GM19467 (cell line): Measurements from ENCODE around the gene MCUR1.
"Not testable (repeated sequence)": the region's sequence is repeated elsewhere in the genome, so short reads cannot be mapped to it uniquely, and the experiment has no call there.

Source experiments
- ATAC-seq: cut with Tn5 transposase; IDR thresholded peaks from one replicate; pipeline ENCODE4 v1.9.1; 2021; ENCODE audit warnings: mild to moderate bottlenecking, moderate library complexity; ENCODE audit not compliant: unreplicated experiment

MCUR1 gene

GRCh38 chr6:13829419-13829818 lies 15.1 kb upstream of the MCUR1 start:
- not testable (repeated sequence) for ATAC-seq

DNA sequence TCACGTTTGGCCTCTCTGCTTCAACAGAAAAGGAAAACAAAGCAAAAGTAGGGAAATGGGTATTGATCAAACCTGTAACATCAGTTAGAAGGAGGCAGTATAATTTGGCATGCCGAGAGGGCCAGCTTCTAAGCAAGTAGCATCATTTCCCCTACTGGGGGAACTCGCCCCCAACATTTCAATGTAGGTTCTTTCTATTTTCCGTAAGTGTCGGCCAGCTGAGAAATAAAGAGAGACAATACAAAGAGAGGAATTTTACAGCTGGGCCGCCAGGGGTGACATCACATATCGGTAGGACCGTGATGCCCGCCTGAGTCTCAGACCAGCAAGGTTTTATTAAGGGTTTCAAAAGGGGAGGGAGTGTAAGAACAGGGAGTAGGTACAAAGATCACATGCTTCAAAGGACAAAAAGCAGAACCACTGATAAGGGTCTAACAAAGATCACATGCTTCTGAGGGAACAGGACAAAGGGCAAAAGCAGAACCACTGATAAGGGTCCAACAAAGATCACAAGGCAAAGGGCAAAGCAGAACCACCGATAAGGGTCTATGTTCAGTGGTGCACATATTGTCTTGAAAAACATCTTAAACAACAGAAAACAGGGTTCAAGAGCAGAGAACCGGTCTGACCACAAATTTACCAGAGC lies 14.4 kb upstream of the MCUR1 start:
- ATAC-seq, result not testable (repeated sequence)

DNA sequence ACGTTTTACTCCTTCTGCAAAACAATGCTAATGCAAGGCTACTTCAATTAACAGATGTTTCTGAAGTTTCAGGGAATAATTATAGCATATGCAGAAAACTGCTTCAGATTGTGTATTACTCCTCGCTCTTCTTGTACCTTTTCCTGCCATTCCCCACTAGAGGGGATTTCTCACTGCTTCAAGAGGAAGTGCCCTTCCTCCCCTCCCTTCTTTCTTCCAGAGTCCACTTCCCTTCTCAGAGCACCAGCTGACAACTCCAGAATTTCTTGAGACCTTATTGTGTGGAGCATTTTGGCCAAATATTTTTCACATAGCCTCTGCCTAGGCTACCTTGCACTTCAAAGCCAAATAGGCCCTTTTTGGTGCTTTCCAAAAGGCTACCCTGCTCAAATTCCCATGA lies 12.7 kb upstream of the MCUR1 start:
- no peak for ATAC-seq

DNA sequence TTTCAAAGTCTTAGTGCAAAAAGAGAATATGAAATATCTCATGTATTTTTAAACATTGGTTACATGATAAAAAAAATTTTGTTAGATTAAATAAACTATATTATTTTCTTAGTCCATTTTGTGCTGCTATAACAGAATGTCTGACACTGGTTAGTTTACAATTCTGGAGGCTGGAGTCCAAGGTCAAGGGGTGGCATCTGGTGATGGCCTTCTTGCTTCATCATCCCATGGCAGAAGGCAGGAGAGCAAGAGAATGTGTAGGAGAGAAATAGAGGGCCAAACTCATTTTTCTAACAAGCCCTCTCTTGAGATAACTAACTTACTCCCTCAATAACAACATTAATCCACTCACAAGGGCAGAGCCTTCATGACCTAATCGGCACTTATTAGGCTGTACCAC lies 11.5 kb upstream of the MCUR1 start:
- no peak for ATAC-seq

DNA sequence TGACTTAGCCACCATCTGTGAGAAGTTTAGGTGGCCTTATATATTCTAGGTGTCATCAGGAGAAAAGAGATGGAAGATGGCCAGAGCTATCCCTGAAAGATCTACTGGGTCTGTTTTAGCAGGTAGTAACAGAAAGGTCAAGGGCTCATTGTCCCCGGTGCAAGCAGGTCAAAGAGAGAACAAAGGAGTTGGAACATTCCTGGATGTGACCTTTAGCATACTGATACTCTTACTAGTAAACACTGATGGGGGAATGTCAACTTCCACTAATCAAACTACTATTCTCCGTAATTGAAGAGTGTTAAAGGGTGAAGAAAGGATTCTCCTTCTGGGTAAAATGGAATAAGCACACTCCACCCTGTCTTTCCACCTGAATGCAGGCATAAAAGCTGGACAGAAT lies 4.0 kb upstream of the MCUR1 start:
- ATAC-seq, result no peak

- ATAC-seq, result no peak
Measured at GRCh38 chr6:13814938-13815575, 700 bp upstream of the MCUR1 start.

DNA sequence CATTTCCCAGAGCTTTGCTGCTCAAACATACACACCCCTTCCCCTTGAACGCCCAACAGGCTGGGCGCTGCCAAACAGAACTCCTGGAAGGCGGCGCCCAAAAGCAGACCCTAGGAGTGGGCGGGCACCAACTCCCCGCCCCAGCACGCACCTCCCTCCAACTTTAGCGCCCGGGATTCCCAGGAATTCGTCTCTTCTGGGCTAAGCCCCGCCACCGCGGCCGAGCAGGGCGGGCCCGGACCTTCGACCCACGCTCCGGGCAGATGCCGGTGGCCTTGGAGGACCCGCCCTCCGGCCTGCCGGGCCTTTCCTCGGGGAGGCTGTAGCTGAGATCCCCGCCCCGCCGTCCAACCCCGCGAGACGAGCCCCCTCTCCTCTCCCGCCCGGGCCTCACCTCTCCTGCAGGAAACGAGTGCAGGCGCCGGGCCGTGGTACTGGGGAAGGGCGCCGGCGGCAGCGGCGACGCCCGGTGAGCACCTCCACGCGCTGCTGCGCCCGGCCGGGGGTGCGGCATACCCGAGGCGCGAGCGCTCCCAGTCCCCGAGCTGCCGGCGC lies 659 bp downstream of the MCUR1 start:
- ATAC-seq, result peak; percentile 33

GRCh38 chr6:13813026-13813425 lies 1.3 kb downstream of the MCUR1 start:
- ATAC-seq, result no peak

- no peak for ATAC-seq
Measured at GRCh38 chr6:13812359-13812642, 2.1 kb downstream of the MCUR1 start.

DNA sequence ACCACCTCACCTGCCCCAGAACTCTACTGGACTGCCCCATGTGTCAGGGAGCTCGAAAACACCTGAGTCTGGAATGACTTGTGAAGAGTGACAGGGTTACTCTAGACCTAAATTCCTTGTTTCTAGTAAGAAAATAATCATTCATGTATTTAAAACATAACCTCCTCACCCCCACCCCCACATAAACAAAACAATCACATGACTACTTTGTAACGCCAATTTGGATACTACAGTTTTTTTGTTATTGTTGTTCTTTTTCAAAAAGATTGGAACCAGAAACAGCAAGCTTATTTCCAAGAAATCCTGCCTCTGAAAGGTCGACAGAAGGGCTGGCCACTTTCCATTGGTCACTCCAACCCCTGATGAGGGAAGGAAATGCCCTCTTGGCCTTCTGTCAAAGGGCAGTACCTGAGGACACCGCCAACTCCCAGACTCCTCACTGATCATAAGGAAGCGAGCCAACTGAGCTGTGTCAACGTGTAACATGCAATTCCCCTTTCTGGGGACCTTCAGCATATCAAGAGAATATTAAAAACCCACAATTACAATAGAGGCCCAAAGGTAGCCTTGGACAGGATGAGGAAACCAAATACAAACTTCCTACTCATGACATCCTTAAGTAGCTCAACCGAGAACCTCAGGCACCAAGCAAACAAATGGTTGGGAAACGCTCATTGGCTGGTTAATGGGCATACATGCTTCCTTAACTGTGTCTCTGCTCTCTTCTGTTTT lies 2.6 kb downstream of the MCUR1 start:
- ATAC-seq, result no peak

GRCh38 chr6:13810688-13811446 lies 3.5 kb downstream of the MCUR1 start:
- ATAC-seq, result no peak

DNA sequence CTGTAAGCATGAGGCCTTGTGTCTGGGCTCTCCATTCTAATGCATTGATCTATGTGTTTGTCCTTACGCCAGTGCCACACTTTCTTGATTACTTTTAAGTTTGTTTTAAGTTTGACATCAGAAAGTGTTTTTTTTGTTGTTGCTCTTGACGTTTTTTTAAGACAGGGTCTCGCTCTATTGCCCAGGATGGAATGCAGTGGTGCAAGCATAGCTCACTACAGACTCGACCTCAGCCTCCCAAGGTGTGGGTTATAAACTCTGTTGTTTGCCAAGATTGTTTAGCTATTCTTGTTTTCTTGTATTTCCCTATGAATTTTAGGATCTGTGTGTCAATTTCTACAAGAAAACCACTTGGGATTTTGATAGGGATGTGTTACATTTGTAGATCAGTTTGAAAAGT lies 5.6 kb downstream of the MCUR1 start:
- no peak for ATAC-seq

GRCh38 chr6:13807696-13808095 lies 6.7 kb downstream of the MCUR1 start:
- ATAC-seq, result no peak

- no peak for ATAC-seq
Measured at GRCh38 chr6:13803581-13803980, 10.8 kb downstream of the MCUR1 start.

GRCh38 chr6:13800615-13801014 lies 13.7 kb downstream of the MCUR1 start:
- ATAC-seq, result no peak

DNA sequence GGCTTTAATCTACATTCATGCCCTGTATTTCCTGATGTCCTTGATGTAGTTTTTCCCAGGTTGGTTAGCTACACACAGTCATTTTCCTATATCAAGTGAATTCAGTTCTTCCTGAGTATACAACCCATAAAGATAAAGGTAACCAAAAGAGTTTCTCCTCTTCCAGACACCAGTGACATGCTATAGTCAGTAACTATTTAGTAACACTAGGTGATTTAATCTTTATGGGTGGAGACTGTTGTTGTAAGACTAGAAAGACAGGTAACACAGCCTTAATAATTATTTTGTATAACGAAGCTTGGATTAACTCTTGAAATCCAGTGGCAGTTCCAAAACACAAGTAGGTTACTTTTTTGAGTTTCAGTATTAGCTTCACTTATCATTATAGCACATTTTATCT lies 17.6 kb downstream of the MCUR1 start:
- no peak for ATAC-seq

DNA sequence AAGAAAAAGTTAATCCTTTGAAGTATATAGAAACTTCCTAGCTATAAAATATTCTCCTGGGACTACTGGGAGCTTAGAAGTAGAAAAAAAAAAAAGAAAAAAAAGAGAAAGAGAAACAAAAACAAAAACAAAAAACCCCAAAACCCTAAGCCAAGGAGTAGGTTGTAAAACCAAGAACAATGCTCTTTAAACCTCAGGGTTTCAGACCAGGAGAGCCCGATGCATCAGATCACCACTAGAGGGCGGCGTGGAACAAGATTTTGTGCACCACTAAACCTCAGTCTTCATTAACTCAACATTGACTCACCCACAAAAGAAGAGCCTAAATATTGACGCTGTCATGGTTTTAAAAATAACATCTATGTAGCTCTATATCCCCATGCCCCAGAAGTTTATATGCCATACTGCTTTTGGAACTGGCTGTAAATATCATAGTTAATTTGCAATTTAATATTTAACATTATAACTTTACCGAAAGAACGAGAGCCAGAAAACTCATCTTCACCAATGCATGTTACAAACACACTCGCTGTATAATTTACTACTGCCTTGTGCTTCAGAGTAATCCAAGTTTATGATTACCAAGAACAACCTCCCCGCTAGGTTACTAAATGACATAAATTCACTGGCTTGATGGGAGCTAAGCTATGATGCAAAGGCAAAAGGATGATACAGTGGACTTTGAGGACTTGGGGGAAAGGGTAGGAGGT lies 19.2 kb downstream of the MCUR1 start:
- ATAC-seq, result peak; percentile 71

GRCh38 chr6:13794184-13794583 lies 20.2 kb downstream of the MCUR1 start:
- ATAC-seq, result no peak

DNA sequence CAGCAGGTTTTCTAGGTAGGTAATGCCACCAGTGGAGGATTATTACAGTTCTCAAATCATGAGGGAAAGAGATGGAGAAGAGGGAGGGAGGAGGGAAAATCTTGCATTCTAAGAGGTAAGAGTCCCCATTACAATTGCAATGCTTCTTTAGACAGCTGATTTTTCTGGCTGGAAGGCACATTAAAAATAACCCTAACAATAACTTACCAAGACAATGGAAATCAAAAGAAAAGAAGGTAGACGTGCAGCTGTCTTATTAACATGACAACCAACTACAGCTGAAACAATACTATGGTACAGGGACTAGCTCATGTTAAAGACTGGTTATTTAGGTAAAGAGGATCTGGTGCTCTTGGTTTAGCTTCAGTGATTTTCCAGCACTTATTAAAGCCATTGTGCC lies 24.6 kb downstream of the MCUR1 start:
- no peak for ATAC-seq

- no peak for ATAC-seq
Measured at GRCh38 chr6:13788820-13789219, 25.5 kb downstream of the MCUR1 start.

DNA sequence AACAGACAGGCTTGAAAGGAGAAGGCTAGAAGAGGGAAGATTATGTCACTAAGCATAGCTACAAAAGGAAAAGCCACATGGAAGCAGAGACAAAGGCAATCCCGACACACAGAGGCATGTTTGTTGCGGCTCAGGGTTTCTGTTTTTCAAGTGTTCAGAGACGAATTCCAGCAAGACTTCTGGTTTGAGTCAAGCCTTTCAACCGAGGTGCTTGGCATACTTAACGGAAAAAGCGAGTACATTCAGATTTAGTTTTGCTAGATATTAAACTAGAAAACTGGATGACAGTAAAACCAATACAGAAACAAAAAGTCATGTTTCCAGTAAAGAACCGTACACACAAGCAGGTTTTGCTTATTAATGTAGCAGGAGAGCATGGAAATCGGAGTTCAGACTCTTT lies 27.2 kb downstream of the MCUR1 start:
- no peak for ATAC-seq
